Transverse colon (tissue), 4 donors: ENCODE measurements around the gene NDUFS3. TPM values are rescaled to one million over a fixed set of nuclear protein-coding genes. Genes with fewer than 3 reads are reported as not detected.

Experiments used
- DNase-seq: peaks from one replicate; pipeline ENCODE4 v3.0.0-alpha.2; 2019
- H3K27ac ChIP-seq, 4 donors: fragments of 200-600 bp; sonication (generic); 2 replicates each; pipeline ENCODE4 v1.5.1; 2016 to 2018; ENCODE audit warnings: inconsistent platforms in 4 of 4
- H3K27me3 ChIP-seq: fragments of 200-600 bp; sonication (generic); 2 replicates; pipeline ENCODE4 v1.5.1; 2017; ENCODE audit warnings: inconsistent platforms
- H3K36me3 ChIP-seq, 4 donors: fragments of 200-600 bp; sonication (generic); 2 replicates each; pipeline ENCODE4 v1.5.1; 2017 to 2019; ENCODE audit warnings: inconsistent platforms in 4 of 4
- H3K4me1 ChIP-seq, 4 donors: fragments of 200-600 bp; sonication (generic); 2 replicates each; pipeline ENCODE4 v1.5.1; 2017 to 2020; ENCODE audit warnings: inconsistent platforms in 4 of 4
- H3K4me3 ChIP-seq, 4 donors: fragments of 200-600 bp; sonication (generic); 1 replicate in 1 of 4; 2 replicates in 3 of 4; pipeline versions ENCODE4 v1.5.1 to v1.6.1; 2017 to 2019; ENCODE audit warnings: inconsistent platforms in 4 of 4
- H3K9me3 ChIP-seq, 2 donors: fragments of 200-600 bp; sonication (generic); 2 replicates each; pipeline ENCODE4 v1.5.1; 2017 to 2019; ENCODE audit warnings: inconsistent platforms in 2 of 2
- CTCF ChIP-seq, 5 experiments: fragments of 200-600 bp in 3 of 5; fragments of 450-650 bp in 2 of 5; sonication (generic) in 3 of 5; IDR thresholded peaks; 1 replicate in 2 of 5; 2 replicates in 3 of 5; pipeline ENCODE4 v1.5.1; 2016 to 2017; ENCODE audit warnings: antibody characterized with exemption in 5 of 5, inconsistent platforms in 3 of 5, mild to moderate bottlenecking in 2 of 5, moderate library complexity in 1 of 5
- EP300 ChIP-seq: sonication (generic); formaldehyde crosslinking; IDR thresholded peaks from one replicate; pipeline ENCODE4 v1.6.1; 2017; ENCODE audit warnings: antibody characterized with exemption, low read depth
- POLR2A ChIP-seq: fragments of 450-650 bp; IDR thresholded peaks from one replicate; pipeline ENCODE4 v1.6.1; 2016; ENCODE audit warnings: antibody characterized with exemption, mild to moderate bottlenecking, moderate library complexity
- POLR2AphosphoS5 ChIP-seq, 3 donors: sonication (generic); formaldehyde crosslinking; IDR thresholded peaks; one replicate each; pipeline ENCODE4 v1.6.1; 2016; ENCODE audit warnings: antibody characterized with exemption in 3 of 3
- WGBS, 2 donors: methylation state at CpG; one replicate each; pipeline ENCODE4 v1.1.5; 2018; ENCODE audit warnings: low coverage in 1 of 2; 5-methylcytosine and 5-hydroxymethylcytosine counted together
- in situ Hi-C, 4 donors: fragments of 200-750 bp; cut with MboI; loops; one replicate each; pipeline versions ENCODE4 v1.15.0 to v1.15.1; 2017; ENCODE audit warnings: low sequenced_read_pairs in 3 of 4, low pct_ligation_motif_present in 1 of 4, low pct_unique_long_range_greater_than_20kb in 1 of 4
- intact Hi-C: fragments of 100-400 bp; cut with DNase I; formaldehyde crosslinking; loops from one replicate; pipeline ENCODE4 v1.15.1; 2023; ENCODE audit warnings: low total_unique reads
- total RNA-seq, 4 donors: library from RNA; depleted of rRNA; stranded (reverse); fragments of >200 nt; gene quantifications; one replicate each; pipeline ENCODE4 v1.1.0, GENCODE V29; 2016

The NDUFS3 gene
- total RNA-seq, 4 donors from 2014 or later, result 72.6 to 256 (median 213) TPM

- Histone ChIP-seq H3K36me3 (no peaks in the 10 kb centered on the region), H3K9me3 (no peaks in the 10 kb centered on the region), H3K4me1 (peaks cover 14 to 54% (median 18%) of the 10 kb centered on the region in 4 donors), H3K27ac (peak overlapping the region in 3 of 4 donors; percentile 33 to 55 (median 40)), H3K27me3 (no peaks in the 10 kb centered on the region), H3K4me3 (no peak overlapping the region)
- no peak for DNase-seq
- intact Hi-C loops, result loop anchor here (5.0 kb wide), 1 partner anchor 1355 kb away; no protein-coding TSS in a partner anchor
- TF ChIP-seq POLR2AphosphoS5 (IDR thresholded peaks at IDR 0.05) (peak in 2 of 3 donors; percentile 15 to 41), POLR2A (no peak)
- 76 to 78% methylated on average over 2 of the region's 2 CpGs for WGBS, 2 donors
- in situ Hi-C loops, result no loop called here
Observed at GRCh38 chr11:47532597-47533213, 46.2 kb upstream of the NDUFS3 start.

- in situ Hi-C loops, result no loop called here
- no peaks in the 10 kb centered on the region for H3K36me3 ChIP-seq
- WGBS, 2 donors, result 86 to 89% methylated on average over 1 to 2 of the region's 2 CpGs
- H3K4me1 ChIP-seq, result peaks cover 16 to 63% (median 20%) of the 10 kb centered on the region in 4 donors
- no peak for TF ChIP-seq POLR2A
- TF ChIP-seq CTCF (IDR thresholded peaks at IDR 0.05), result no peak
- H3K27ac ChIP-seq, result peak overlapping the region in 2 of 4 donors; percentile 33 to 55
- intact Hi-C loops, result loop anchor here (5.0 kb wide), 1 partner anchor 1356 kb away; no protein-coding TSS in a partner anchor
- no peaks in the 10 kb centered on the region for H3K27me3 ChIP-seq
- no peak overlapping the region for H3K4me3 ChIP-seq
- H3K9me3 ChIP-seq, result no peaks in the 10 kb centered on the region
- no peak for DNase-seq
Observed at GRCh38 chr11:47533690-47534151, 45.2 kb upstream of the NDUFS3 start.

GRCh38 chr11:47534704-47535251, 44.1 kb upstream of the NDUFS3 start:
- no peak for DNase-seq

GRCh38 chr11:47536915-47537314, 42.0 kb upstream of the NDUFS3 start:
- TF ChIP-seq POLR2A (no peak), CTCF (IDR thresholded peaks at IDR 0.05) (no peak), POLR2AphosphoS5 (IDR thresholded peaks at IDR 0.05) (no peak), EP300 (no peak)

More at GRCh38 chr11:47534704-47535251, 44.1 kb upstream of the NDUFS3 start:
- Histone ChIP-seq H3K4me1 (peaks cover 20 to 74% (median 30%) of the 10 kb centered on the region in 4 donors), H3K27me3 (no peaks in the 10 kb centered on the region), H3K9me3 (no peaks in the 10 kb centered on the region), H3K4me3 (no peak overlapping the region), H3K36me3 (no peaks in the 10 kb centered on the region), H3K27ac (no peak overlapping the region)
- in situ Hi-C loops, result no loop called here
- TF ChIP-seq EP300, result no peak
- 85 to 94% methylated on average over 4 of the region's 4 CpGs for WGBS, 2 donors
- intact Hi-C loops, result loop anchor here (5.0 kb wide), 1 partner anchor 1357 kb away; no protein-coding TSS in a partner anchor

GRCh38 chr11:47538741-47539565, 39.9 kb upstream of the NDUFS3 start:
- TF ChIP-seq POLR2AphosphoS5 (IDR thresholded peaks at IDR 0.05), result no peak
- TF ChIP-seq POLR2A, result no peak
- TF ChIP-seq EP300, result no peak
- TF ChIP-seq CTCF (IDR thresholded peaks at IDR 0.05), result no peak
- Histone ChIP-seq H3K27ac (no peak overlapping the region), H3K27me3 (no peaks in the 10 kb centered on the region), H3K36me3 (no peaks in the 10 kb centered on the region), H3K4me3 (no peak overlapping the region), H3K4me1 (peaks cover 17 to 81% (median 32%) of the 10 kb centered on the region in 4 donors), H3K9me3 (no peaks in the 10 kb centered on the region)
- intact Hi-C loops, result no loop called here
- no peak for DNase-seq
- in situ Hi-C loops, result no loop called here
- 62 to 70% methylated on average over 10 of the region's 10 CpGs for WGBS, 2 donors

More at GRCh38 chr11:47536915-47537314, 42.0 kb upstream of the NDUFS3 start:
- H3K4me3 ChIP-seq, result no peak overlapping the region
- intact Hi-C loops, result no loop called here
- no peak for DNase-seq
- no peaks in the 10 kb centered on the region for H3K9me3 ChIP-seq
- 75 to 79% methylated on average over 3 of the region's 3 CpGs for WGBS, 2 donors
- no peak overlapping the region for H3K27ac ChIP-seq
- in situ Hi-C loops, result no loop called here
- H3K4me1 ChIP-seq, result peaks cover 28 to 77% (median 43%) of the 10 kb centered on the region in 4 donors
- no peaks in the 10 kb centered on the region for H3K36me3 ChIP-seq
- H3K27me3 ChIP-seq, result no peaks in the 10 kb centered on the region
